Left ventricle myocardium inferior (tissue), 1 donor: Measurements from ENCODE around the gene ZNF776. TPM values are rescaled to one million over a fixed set of nuclear protein-coding genes. Genes with fewer than 3 reads are reported as not detected.

Experiments used
- DNase-seq: peaks from one replicate; pipeline ENCODE4 v3.0.0-alpha.2; 2020
- H3K27ac ChIP-seq: fragments of 200-600 bp; replicated peaks from 2 replicates; pipeline ENCODE4 v1.8.0; 2021
- H3K27me3 ChIP-seq: fragments of 200-600 bp; 2 replicates; pipeline ENCODE4 v1.8.0; 2021; ENCODE audit warnings: low read depth
- H3K36me3 ChIP-seq: fragments of 200-600 bp; 2 replicates; pipeline ENCODE4 v1.8.0; 2021
- H3K4me1 ChIP-seq: fragments of 200-600 bp; 2 replicates; pipeline ENCODE4 v1.8.0; 2021
- H3K4me3 ChIP-seq: fragments of 200-600 bp; 2 replicates; pipeline ENCODE4 v1.8.0; 2021; ENCODE audit warnings: mild to moderate bottlenecking, moderate library complexity
- H3K9me3 ChIP-seq: fragments of 200-600 bp; replicated peaks from 2 replicates; pipeline ENCODE4 v1.8.0; 2021
- CTCF ChIP-seq: fragments of 200-600 bp; IDR thresholded peaks from 2 replicates; pipeline ENCODE4 v1.8.0; 2021; ENCODE audit warnings: antibody characterized with exemption, mild to moderate bottlenecking, borderline replicate concordance
- intact Hi-C: fragments of 100-400 bp; cut with micrococcal nuclease; formaldehyde crosslinking; loops from one replicate; pipeline ENCODE4 v1.11.0; 2022
- total RNA-seq: library from RNA; stranded (reverse); fragmentation: NEBNext Ultra II Directional; extraction: Animal tissue kit (Norgen Biotek cat#: 25700); gene quantifications from one replicate; pipeline ENCODE4 v1.2.1, GENCODE V29; 2021
- donor health status: DM: no; HTN: yes; CAD: no; lungs with severe emphysema.

Gene ZNF776
- total RNA-seq, 1 donor from 2014 or later: 12.9 TPM

DNA sequence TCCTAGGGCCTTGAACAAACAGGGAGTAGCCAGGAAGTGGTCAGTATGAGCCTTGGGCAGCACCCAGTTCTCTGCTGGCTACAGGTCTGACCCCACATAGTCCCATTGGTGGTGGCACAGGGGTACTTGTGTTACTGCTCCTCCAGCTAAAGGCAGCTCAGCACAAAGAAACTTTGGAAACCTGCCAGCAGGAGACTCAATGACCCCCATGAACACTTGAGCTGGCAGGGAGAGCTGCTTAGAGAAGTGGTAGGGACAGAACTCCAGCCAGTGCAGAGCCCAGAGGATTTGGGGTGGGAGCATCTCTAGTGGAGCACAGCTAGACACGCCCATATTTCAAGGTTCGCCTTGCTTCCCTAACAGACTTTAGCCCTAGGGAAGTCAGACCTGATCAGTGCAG is 12.5 kb downstream of the ZNF776 start:
- H3K27me3 ChIP-seq: no peaks in the 10 kb centered on the region
- intact Hi-C loops: no loop called here
- H3K27ac ChIP-seq: no peak overlapping the region
- peaks cover 99% of the 10 kb centered on the region for H3K36me3 ChIP-seq
- no peak overlapping the region for H3K4me3 ChIP-seq
- TF ChIP-seq CTCF: no peak
- H3K9me3 ChIP-seq: peaks cover 73% of the 10 kb centered on the region
- DNase-seq: no peak
- H3K4me1 ChIP-seq: no peaks in the 10 kb centered on the region

DNA sequence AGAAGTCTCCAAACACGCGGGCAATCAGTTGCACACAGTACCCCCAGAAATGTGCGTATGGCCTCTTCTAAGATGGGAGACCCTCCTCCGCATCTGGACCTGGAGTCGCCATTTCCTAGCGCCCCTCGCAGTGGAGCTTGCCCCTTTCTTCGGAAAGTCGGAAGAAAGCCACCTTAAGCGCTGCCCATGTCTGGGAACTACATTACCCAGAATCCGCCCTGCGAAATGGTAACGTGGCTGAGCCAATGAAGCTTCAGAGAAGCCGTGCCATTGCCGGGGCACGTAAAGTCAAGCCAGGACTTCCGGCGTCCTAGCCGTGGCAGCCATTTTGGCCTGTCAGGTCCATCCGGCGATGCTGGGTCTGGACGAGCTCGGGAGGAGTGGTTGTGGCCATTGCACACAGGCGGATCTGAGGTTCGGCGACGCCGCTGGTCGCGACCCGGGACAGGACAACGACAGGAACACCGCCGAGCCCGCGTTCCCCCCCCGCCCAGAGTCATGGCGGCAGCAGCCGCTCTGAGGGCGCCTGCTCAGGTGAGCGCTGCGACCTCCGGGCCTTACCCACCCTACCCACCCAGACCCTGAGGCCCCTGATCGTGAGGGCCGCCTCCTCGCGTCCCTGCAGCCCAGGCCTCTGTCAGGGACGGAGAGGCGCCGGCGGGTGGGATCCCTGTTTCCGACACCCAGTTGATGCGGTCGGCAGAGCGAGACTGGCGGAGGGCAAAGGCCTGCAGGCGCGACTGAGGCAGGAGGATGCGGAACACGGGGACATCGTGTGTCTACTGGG is 22.9 kb downstream of the ZNF776 start, which contains the start of gene ZNF586:
Gene ZNF586, plus strand, starts transcription at position 332 of the 787 bp plus-strand sequence. Its CDS starts 167 bp downstream, at position 499.
- no peak for TF ChIP-seq CTCF
- peak; percentile 90 for DNase-seq
- peaks cover 59% of the 10 kb centered on the region for H3K9me3 ChIP-seq
- H3K4me3 ChIP-seq: peak within 1 kb of the TSS; percentile 100
- peaks cover 54% of the 10 kb centered on the region for H3K36me3 ChIP-seq
- intact Hi-C loops: no loop called here
- H3K4me1 ChIP-seq: peaks cover 44% of the 10 kb centered on the region
- H3K27ac ChIP-seq: peak within 1 kb of the TSS; percentile 94
- no peaks in the 10 kb centered on the region for H3K27me3 ChIP-seq

GRCh38 chr19:57771417-57771816 is 24.8 kb downstream of the ZNF776 start:
- Histone ChIP-seq H3K27ac (no peak overlapping the region), H3K36me3 (peaks cover 59% of the 10 kb centered on the region), H3K9me3 (peaks cover 60% of the 10 kb centered on the region), H3K4me3 (peak overlapping the region; percentile 100), H3K4me1 (peaks cover 53% of the 10 kb centered on the region), H3K27me3 (no peaks in the 10 kb centered on the region)
- TF ChIP-seq CTCF: no peak
- DNase-seq: no peak
- intact Hi-C loops: no loop called here

DNA sequence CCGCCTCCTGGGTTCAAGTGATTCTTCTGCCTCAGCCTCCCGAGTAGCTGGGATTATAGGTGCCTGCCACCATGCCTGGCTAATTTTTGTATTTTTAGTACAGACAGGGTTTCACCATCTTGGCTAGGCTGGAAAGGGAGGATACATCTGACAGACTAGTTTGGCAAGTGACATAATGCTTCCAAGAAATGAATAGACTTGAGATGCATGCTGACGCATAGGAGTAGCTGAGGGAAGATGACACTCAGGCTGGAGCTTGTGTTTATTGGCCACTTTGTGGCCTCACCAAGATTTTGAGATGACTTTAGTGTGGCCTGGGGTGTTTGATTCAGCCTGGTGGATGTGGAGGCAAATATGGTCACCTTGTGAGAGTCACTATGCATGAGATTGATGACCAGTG is 26.9 kb downstream of the ZNF776 start:
- TF ChIP-seq CTCF: no peak
- no peaks in the 10 kb centered on the region for H3K27me3 ChIP-seq
- H3K27ac ChIP-seq: no peak overlapping the region
- peaks cover 76% of the 10 kb centered on the region for H3K9me3 ChIP-seq
- no peak overlapping the region for H3K4me3 ChIP-seq
- intact Hi-C loops: no loop called here
- no peak for DNase-seq
- H3K4me1 ChIP-seq: peaks cover 57% of the 10 kb centered on the region
- H3K36me3 ChIP-seq: peaks cover 80% of the 10 kb centered on the region

GRCh38 chr19:57776764-57777296 is 30.2 kb downstream of the ZNF776 start:
- intact Hi-C loops: no loop called here
- peaks cover 100% of the 10 kb centered on the region for H3K36me3 ChIP-seq
- no peak overlapping the region for H3K27ac ChIP-seq
- H3K27me3 ChIP-seq: no peaks in the 10 kb centered on the region
- H3K4me1 ChIP-seq: peaks cover 34% of the 10 kb centered on the region
- TF ChIP-seq CTCF: no peak
- H3K9me3 ChIP-seq: peaks cover 100% of the 10 kb centered on the region
- DNase-seq: no peak
- H3K4me3 ChIP-seq: no peak overlapping the region
